B cell (primary cell): Measurements from ENCODE around the gene PARVB. TPM values are rescaled to one million over a fixed set of nuclear protein-coding genes. Genes with fewer than 3 reads are reported as not detected.

ENCODE experiments used
- ATAC-seq: fragments of 200-7000 bp; cut with Tn5 transposase; one replicate; pipeline ENCODE4 v1.10.0; 2021; ENCODE audit warnings: low read depth, mild to moderate bottlenecking, moderate number of reproducible peaks, moderate library complexity
- CTCF ChIA-PET: fragments of 350-600 bp; sonication (Branson Sonifier 250); formaldehyde crosslinking; loops from one replicate; lab custom pipeline; 2021; ENCODE audit warnings: antibody characterized with exemption, inconsistent platforms; lab: Charles Lee
- POLR2A ChIA-PET: fragments of 350-600 bp; sonication (Branson Sonifier 250); formaldehyde crosslinking; loops from one replicate; lab custom pipeline; 2021; ENCODE audit warnings: antibody characterized with exemption; lab: Charles Lee
- DNase-seq: peaks from one replicate; pipeline ENCODE4 v3.0.0; 2013
- H2AFZ ChIP-seq: 2 replicates; pipeline ENCODE4 v1.6.1; 2012; ENCODE audit warnings: mild to moderate bottlenecking, low read depth, low read length; ENCODE audit not compliant: insufficient read depth, poor library complexity, severe bottlenecking
- H3K27ac ChIP-seq, 2 donors: 1 replicate in 1 of 2; 2 replicates in 1 of 2; pipeline ENCODE4 v1.5.1; 2012 to 2013; ENCODE audit warnings: low read length in 2 of 2, mild to moderate bottlenecking in 2 of 2, moderate library complexity in 1 of 2
- H3K27me3 ChIP-seq, 4 experiments: fragments of 200-600 bp in 1 of 4; sonication (generic) in 1 of 4; replicated peaks in 1 of 4; 1 replicate in 2 of 4; 2 replicates in 2 of 4; pipeline versions ENCODE4 v1.6.1 to v1.7.0; 2013 to 2016; ENCODE audit warnings: low read length in 3 of 4, mild to moderate bottlenecking in 2 of 4, mixed read lengths in 1 of 4, moderate library complexity in 1 of 4; ENCODE audit not compliant: insufficient read depth in 4 of 4, control insufficient read depth in 3 of 4; ENCODE audit errors: control extremely low read depth in 1 of 4
- H3K36me3 ChIP-seq, 2 experiments: replicated peaks in 1 of 2; 1 replicate in 1 of 2; 2 replicates in 1 of 2; pipeline versions ENCODE4 v1.6.1 to v1.7.1; 2013; ENCODE audit warnings: low read length in 1 of 2; ENCODE audit not compliant: insufficient read depth in 2 of 2, control insufficient read depth in 1 of 2; ENCODE audit errors: control extremely low read depth in 1 of 2, extremely low read depth in 1 of 2
- H3K4me1 ChIP-seq, 2 donors: fragments of 200-600 bp in 1 of 2; sonication (generic) in 1 of 2; 1 replicate in 1 of 2; 2 replicates in 1 of 2; pipeline versions ENCODE4 v1.5.1 to v1.6.1; 2013 to 2017; ENCODE audit warnings: low read length in 2 of 2; ENCODE audit not compliant: control insufficient read depth in 2 of 2, insufficient read depth in 2 of 2
- H3K4me2 ChIP-seq: replicated peaks from 2 replicates; pipeline ENCODE3; 2012; ENCODE audit warnings: mild to moderate bottlenecking, low read depth, low read length; ENCODE audit not compliant: poor library complexity, severe bottlenecking
- H3K4me3 ChIP-seq, 5 experiments: fragments of 200-600 bp in 1 of 5; sonication (generic) in 1 of 5; 1 replicate in 3 of 5; 2 replicates in 2 of 5; pipeline versions ENCODE4 v1.5.1 to v1.7.0; 2011 to 2016; ENCODE audit warnings: low read length in 4 of 5, mild to moderate bottlenecking in 4 of 5, low read depth in 2 of 5, control low read depth in 1 of 5, moderate library complexity in 1 of 5; ENCODE audit not compliant: insufficient read depth in 1 of 5; ENCODE audit errors: control extremely low read depth in 1 of 5, extremely low read depth in 1 of 5
- H3K79me2 ChIP-seq: fragments of 200-600 bp; sonication (generic); one replicate; pipeline ENCODE4 v1.6.0; 2016; ENCODE audit warnings: low read length; ENCODE audit not compliant: control insufficient read depth, insufficient read depth
- H3K9ac ChIP-seq: fragments of 200-600 bp; sonication (generic); 2 replicates; pipeline ENCODE4 v1.6.1; 2017; ENCODE audit warnings: mild to moderate bottlenecking, low read length, moderate library complexity
- H3K9me3 ChIP-seq, 3 donors: one replicate each; pipeline versions ENCODE4 v1.6.1 to v1.7.1; 2013; ENCODE audit warnings: low read length in 2 of 3; ENCODE audit not compliant: control insufficient read depth in 2 of 3, insufficient read depth in 1 of 3; ENCODE audit errors: control extremely low read depth in 1 of 3
- H4K20me1 ChIP-seq: 2 replicates; pipeline ENCODE4 v1.6.0; 2012; ENCODE audit warnings: mild to moderate bottlenecking, low read length; ENCODE audit not compliant: insufficient read depth, control insufficient read depth, poor library complexity, severe bottlenecking
- H3K27ac Mint-ChIP-seq: one replicate; pipeline ENCODE4 v1.8.0; 2021; ENCODE audit warnings: mixed read lengths
- H3K27me3 Mint-ChIP-seq: one replicate; pipeline ENCODE4 v1.8.0; 2021; ENCODE audit warnings: mixed read lengths
- H3K4me1 Mint-ChIP-seq: one replicate; pipeline ENCODE4 v1.8.0; 2021; ENCODE audit warnings: mixed read lengths
- H3K4me3 Mint-ChIP-seq: one replicate; pipeline ENCODE4 v1.8.0; 2021; ENCODE audit warnings: mixed read lengths
- H3K9me3 Mint-ChIP-seq: one replicate; pipeline ENCODE4 v1.8.0; 2022; ENCODE audit warnings: mixed read lengths; ENCODE audit not compliant: insufficient read depth
- EZH2 ChIP-seq: IDR thresholded peaks from 2 replicates; pipeline ENCODE4 v1.6.1; 2012; ENCODE audit warnings: borderline replicate concordance, low read depth, mild to moderate bottlenecking, moderate library complexity, low read length; ENCODE audit not compliant: insufficient read depth, poor library complexity, severe bottlenecking
- whole genome bisulfite sequencing: methylation state at CpG from one replicate; pipeline ENCODE4 v1.1.5; 2013; ENCODE audit warnings: missing lambda C conversion rate; ENCODE audit not compliant: insufficient coverage; 5-methylcytosine and 5-hydroxymethylcytosine counted together
- intact Hi-C: fragments of 100-400 bp; cut with micrococcal nuclease; formaldehyde crosslinking; loops from one replicate; pipeline ENCODE4 v1.10.0; 2022
- polyA plus RNA-seq: library from polyadenylated mRNA; depleted of rRNA; stranded (reverse); fragments of >200 nt; gene quantifications from 2 replicates; pipeline ENCODE4 v1.2.3, GENCODE V29; 2012
- total RNA-seq, 2 donors: library from RNA; stranded (reverse); fragments of 120-200 nt in 1 of 2; gene quantifications; 1 replicate in 1 of 2; 2 replicates in 1 of 2; pipeline versions ENCODE4 v1.2.3 to v1.2.4, GENCODE V29; 2013 to 2022
- TF ChIP-seq, protein P1 (sequence below): fragments of 200-600 bp; IDR thresholded peaks from one replicate; pipeline ENCODE4 v1.8.0; 2022; ENCODE audit warnings: antibody characterized with exemption, mild to moderate bottlenecking

The PARVB gene
- total and polyA plus RNA-seq, 2 donors (not counting 1 experiment from before 2014, with no cell fraction given), result 48.0 to 49.4 TPM

DNA sequence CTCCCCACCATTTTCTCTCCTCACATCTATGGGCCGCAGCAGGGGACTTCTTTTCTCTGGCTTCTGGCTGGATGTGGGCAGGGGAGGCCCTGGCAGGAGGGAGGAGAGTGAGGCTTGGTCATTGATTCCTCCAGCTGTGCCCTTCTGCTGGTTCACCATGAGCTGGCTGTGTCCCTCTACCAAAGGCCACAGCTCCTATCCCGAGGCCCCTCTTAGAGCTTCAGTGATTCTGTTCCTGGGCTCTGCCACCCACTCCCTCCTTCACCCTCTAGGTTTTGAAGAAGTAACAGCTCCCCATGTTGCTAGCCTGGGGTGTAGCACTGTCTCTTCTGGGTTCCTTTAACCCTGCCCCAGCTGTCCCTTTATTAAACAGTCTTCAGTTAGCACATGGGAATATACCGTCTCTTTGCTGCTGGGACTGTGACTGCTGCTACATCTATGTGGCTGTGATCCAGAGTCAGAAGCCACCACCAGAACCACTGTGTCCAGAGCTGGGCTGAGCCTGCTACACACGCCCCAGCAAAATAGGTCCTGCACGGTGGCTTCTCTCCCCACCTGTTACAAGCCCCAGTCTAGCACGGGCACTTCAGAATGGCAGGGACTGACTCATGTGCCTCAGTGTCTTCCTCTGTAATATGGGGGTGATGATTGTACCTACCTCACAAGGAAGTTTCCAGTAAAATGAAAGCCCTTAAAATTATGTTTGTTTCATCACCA, 156.0 kb downstream of the PARVB start:
- Histone ChIP-seq H3K36me3 (peaks cover 0 to 22% of the 10 kb centered on the region in 2 experiments), H3K4me3 (peak overlapping the region in 3 of 5 experiments; percentile 12 to 98 (median 94)), H2AFZ (peak overlapping the region; percentile 41), H4K20me1 (no peaks in the 10 kb centered on the region), H3K9me3 (no peaks in the 10 kb centered on the region), H3K4me1 (peaks cover 19 to 39% of the 10 kb centered on the region in 2 donors), H3K27me3 (no peaks in the 10 kb centered on the region), H3K27ac (peak overlapping the region; percentile 93 to 95), H3K79me2 (peaks cover 46% of the 10 kb centered on the region), H3K9ac (peak overlapping the region; percentile 87), H3K4me2 (peak overlapping the region; percentile 93)
- 65% methylated on average over 2 of the region's 6 CpGs for WGBS
- peaks cover 34% of the 10 kb centered on the region for H3K4me1 Mint-ChIP-seq
- ATAC-seq (no peak), DNase-seq (no peak)
- CTCF ChIA-PET, result interaction anchor here (0.9 to 4.2 kb wide), 6 partner anchors 9 to 187 kb away, joined by 3 to 22 read pairs (median 6); no protein-coding TSS in a partner anchor
- intact Hi-C loops, result loop anchor here (1.0 to 10.0 kb wide), 7 partner anchors 8 to 368 kb away; partner anchors contain the start of genes EFCAB6, PARVB, RTL6 and SAMM50
- peak overlapping the region; percentile 94 for H3K4me3 Mint-ChIP-seq
- no peaks in the 10 kb centered on the region for H3K9me3 Mint-ChIP-seq
- POLR2A ChIA-PET, result interaction anchor here (0.6 to 1.7 kb wide), 4 partner anchors 8 to 225 kb away, joined by 3 to 8 read pairs (median 4); partner anchors contain the start of gene SAMM50
- H3K27ac Mint-ChIP-seq, result peak overlapping the region; percentile 95
- TF ChIP-seq, protein P1, sequence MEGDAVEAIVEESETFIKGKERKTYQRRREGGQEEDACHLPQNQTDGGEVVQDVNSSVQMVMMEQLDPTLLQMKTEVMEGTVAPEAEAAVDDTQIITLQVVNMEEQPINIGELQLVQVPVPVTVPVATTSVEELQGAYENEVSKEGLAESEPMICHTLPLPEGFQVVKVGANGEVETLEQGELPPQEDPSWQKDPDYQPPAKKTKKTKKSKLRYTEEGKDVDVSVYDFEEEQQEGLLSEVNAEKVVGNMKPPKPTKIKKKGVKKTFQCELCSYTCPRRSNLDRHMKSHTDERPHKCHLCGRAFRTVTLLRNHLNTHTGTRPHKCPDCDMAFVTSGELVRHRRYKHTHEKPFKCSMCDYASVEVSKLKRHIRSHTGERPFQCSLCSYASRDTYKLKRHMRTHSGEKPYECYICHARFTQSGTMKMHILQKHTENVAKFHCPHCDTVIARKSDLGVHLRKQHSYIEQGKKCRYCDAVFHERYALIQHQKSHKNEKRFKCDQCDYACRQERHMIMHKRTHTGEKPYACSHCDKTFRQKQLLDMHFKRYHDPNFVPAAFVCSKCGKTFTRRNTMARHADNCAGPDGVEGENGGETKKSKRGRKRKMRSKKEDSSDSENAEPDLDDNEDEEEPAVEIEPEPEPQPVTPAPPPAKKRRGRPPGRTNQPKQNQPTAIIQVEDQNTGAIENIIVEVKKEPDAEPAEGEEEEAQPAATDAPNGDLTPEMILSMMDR, result no peak
- TF ChIP-seq EZH2, result no peak
- H3K27me3 Mint-ChIP-seq, result no peaks in the 10 kb centered on the region

- ATAC-seq, result peak; percentile 67
- H3K4me2 ChIP-seq, result peak within 1 kb of the TSS; percentile 93
- peak within 1 kb of the TSS; percentile 82 for H2AFZ ChIP-seq
These were observed 156.6 kb downstream of the PARVB start, which contains the start of gene PARVG for GRCh38 chr22:44180706-44181032. TSS of gene PARVG (plus strand) at chr22:44180925. CDS start at chr22:44183330, 2,405 bp downstream.

More at GRCh38 chr22:44180706-44181032, 156.6 kb downstream of the PARVB start, which contains the start of gene PARVG:
- Mint-ChIP-seq H3K27me3 (no peaks in the 10 kb centered on the region), H3K9me3 (no peaks in the 10 kb centered on the region), H3K27ac (peak within 1 kb of the TSS; percentile 95), H3K4me3 (peak within 1 kb of the TSS; percentile 94), H3K4me1 (peaks cover 36% of the 10 kb centered on the region)
- no peaks in the 10 kb centered on the region for H4K20me1 ChIP-seq
- 1% methylated on average over 5 of the region's 5 CpGs for WGBS
- H3K4me3 ChIP-seq, result peak within 1 kb of the TSS; percentile 70 to 98 (median 92)
- H3K9me3 ChIP-seq, result no peaks in the 10 kb centered on the region
- H3K36me3 ChIP-seq, result peaks cover 0 to 27% of the 10 kb centered on the region in 2 experiments
- H3K4me1 ChIP-seq, result peaks cover 19 to 39% of the 10 kb centered on the region in 2 donors
- TF ChIP-seq, protein P1, result no peak
- no peak for TF ChIP-seq EZH2
- intact Hi-C loops, result loop anchor here (1.0 to 5.0 kb wide), 6 partner anchors 8 to 368 kb away; partner anchors contain the start of genes EFCAB6, PARVB, RTL6 and SAMM50
- peak; percentile 86 for DNase-seq
- H3K27me3 ChIP-seq, result no peaks in the 10 kb centered on the region
- POLR2A ChIA-PET, result interaction anchor here (0.7 to 2.3 kb wide), 6 partner anchors 8 to 229 kb away, joined by 3 to 28 read pairs (median 4); partner anchors contain the start of gene SAMM50
- H3K9ac ChIP-seq, result peak within 1 kb of the TSS; percentile 87
- H3K79me2 ChIP-seq, result peaks cover 51% of the 10 kb centered on the region
- peak within 1 kb of the TSS; percentile 93 to 95 for H3K27ac ChIP-seq
- CTCF ChIA-PET, result interaction anchor here (0.5 to 4.2 kb wide), 7 partner anchors 10 to 415 kb away, joined by 3 to 22 read pairs (median 6); no protein-coding TSS in a partner anchor
